Measurements from ENCODE around the gene ATP5MC3.
"Not testable (repeated sequence)": the region's sequence is repeated elsewhere in the genome, so short reads cannot be mapped to it uniquely, and the experiment has no call there.

The ATP5MC3 gene

DNA sequence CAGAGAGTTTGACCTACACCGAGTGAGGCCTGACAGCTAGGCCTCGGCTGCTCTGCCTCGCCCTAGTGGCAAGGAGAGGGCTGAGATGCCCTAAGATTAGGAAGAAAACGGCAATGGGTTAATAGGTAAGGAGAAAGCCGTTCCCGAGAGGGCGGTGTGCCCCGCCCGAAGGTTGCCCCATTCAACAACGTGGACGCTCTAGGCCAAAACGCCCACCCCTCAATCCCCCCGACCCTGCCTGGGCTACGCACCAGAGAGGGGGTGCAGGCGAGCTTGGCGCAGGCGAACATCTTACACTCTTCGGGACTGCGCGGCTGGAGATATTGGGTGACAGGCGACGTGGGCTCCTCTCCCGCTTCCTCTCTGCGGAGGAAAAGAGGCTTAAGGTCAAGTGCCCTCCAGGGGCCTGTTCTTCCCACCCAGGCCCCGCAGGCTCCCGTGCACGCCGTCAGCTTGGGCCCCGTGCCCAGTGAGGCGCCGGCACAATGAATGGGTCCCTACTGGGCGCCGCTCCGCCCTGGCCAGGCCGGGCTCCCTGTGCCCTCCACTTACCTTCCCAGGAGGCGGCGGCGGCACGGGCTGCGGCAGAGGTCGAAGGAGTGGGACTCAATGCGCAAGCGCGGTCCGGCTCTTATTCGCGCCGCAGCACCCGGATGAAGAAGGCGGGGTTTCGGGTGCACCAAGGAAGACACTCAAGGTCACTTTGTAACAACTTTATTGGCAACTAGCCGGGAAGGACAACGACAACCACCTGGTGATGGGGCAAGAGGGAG is at the start of gene ATP5MC3:
ATP5MC3 (minus strand) TSS at position 607 of the 773 bp plus-strand sequence; CDS start at position 290, 317 bp downstream.
- peak; percentile 86 to 95 for DNase-seq

DNA sequence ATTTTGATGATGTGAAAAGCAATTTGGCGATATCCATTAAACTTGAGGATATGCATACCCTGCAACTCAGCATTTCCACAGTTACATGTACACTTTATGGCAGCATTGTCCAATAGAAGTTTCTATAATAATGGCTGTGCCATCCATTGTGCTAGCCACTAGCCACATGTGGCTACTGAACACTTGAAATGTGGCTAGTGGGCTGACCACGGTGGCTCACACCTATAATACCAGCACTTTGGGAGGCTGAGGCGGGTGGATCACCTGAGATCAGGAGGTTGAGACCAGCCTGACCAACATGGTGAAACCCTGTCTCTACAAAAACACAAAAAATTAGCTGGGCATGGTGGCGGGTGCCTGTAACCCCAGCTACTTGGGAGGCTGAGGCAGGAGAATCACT is 47.1 kb upstream of the ATP5MC3 start:
- DNase-seq, result not testable (repeated sequence)

DNA sequence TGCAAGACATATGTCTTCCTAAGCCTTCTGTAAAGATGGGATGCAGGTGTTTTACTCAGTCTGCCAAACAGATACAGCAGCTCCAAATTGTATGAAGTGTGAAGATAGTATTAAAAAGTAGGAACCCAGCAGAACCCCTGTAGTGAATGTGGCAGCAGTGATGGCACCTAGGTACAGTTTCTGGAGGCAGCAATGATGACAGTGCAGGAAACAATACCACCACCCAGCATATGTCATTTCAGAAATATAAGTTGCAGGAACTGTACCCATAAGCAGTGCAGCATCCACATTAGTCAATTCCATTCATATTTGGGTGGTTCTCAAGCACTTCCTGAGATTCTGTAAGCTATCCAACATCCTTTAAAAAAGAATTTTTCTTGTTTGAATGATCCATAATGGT is 46.7 kb upstream of the ATP5MC3 start:
- DNase-seq, result no peak

DNA sequence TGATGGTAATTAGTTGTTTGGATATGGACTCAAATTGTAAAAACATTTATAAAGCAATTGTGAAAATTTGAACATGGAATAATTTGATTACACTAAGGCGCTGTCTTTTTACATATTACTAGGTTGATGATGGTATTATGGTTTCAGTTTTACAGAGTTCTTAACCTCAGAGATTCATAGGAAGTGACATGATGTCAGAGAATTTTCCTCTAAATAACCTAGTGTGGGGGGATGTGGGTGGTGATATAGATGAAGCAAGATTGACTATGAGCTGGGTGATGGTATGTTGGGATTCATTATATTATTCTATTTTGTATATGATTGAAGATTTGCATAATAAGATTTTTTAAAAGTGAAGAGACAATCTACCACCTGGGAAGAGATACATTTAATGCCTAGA is 45.9 kb upstream of the ATP5MC3 start:
- DNase-seq, result no peak

GRCh38 chr2:175220075-175220474 is 38.6 kb upstream of the ATP5MC3 start:
- DNase-seq, result no peak

- no peak for DNase-seq
These were observed 37.0 kb upstream of the ATP5MC3 start for GRCh38 chr2:175218551-175218950.

DNA sequence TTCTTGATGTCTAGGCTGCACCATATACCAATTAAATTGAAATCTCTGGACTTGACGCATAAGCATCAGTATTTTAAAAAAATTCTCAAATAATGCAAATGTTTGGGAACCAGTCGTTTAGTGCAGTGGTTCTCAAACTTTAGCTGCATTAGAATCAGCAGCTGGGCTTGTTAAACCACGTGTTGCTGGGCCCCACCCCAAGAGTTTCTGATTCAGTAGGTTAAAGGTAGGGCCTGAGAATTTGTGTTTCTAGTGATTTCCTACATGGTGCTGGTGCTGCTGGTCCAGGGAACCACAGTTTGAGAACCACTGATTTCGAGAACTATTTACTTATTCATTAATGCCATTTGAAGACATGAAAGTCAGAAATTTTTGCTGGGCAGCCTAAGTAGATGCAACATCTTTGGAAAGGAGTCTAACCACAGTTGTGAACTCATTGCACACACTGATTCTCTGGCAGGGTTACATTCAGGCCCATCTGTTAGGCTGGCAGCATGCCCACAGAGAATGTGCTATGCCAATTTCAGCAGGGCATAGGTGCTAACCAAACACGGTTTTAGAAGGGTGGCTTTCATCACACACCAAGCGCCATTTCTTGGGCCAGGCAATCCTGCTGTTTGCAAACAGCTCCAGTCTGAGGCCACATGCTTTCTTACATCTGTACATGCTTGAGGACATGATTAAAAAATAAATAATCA is 26.4 kb upstream of the ATP5MC3 start:
- DNase-seq, result peak; percentile 90 to 97

- no peak for DNase-seq
These were observed 25.4 kb upstream of the ATP5MC3 start for GRCh38 chr2:175206866-175207265.

DNA sequence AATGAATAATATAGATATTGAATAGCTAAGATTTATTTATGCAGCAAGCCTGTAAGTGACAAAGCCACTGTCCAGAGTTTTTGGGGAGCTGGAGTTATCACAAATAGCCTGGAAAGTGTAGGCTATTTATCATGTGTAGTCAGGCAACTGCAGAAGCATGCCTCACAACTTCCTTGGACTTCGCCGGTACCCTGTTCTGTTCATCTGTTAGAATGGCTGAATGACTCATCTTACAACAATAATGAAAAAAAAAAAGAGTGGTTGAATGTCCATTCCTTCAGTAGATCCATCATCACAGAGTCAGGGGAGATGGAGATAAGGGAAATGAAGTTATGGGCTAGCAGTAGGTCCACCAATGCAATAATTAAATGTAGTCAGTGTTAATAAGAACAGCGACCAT is 24.0 kb upstream of the ATP5MC3 start:
- DNase-seq, result no peak

GRCh38 chr2:175203621-175204496 is 22.3 kb upstream of the ATP5MC3 start:
- peak; percentile 7 to 51 for DNase-seq

DNA sequence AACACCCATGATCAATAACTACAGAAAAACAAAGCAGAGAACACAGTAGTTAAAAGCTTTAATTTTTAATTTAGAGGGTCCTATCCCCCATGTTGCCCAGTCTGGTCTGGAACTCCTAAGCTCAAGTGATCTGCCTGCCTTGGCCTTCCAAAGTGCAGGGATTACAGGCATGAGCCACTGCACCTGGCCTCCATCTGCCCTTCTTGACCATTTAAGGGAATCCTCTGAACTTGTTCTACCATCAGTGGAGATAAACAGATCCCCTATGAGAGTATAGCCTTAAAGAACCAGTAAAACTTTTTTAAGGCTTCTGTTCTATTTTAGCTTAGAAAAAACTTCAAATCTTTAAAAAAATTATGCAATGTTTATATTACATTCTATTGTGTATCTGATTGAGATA is 13.5 kb upstream of the ATP5MC3 start:
- no peak for DNase-seq

GRCh38 chr2:175188761-175189160 is 7.3 kb upstream of the ATP5MC3 start:
- no peak for DNase-seq

GRCh38 chr2:175187378-175187777 is 5.9 kb upstream of the ATP5MC3 start:
- DNase-seq, result peak in 1 of 2 experiments; percentile 7

DNA sequence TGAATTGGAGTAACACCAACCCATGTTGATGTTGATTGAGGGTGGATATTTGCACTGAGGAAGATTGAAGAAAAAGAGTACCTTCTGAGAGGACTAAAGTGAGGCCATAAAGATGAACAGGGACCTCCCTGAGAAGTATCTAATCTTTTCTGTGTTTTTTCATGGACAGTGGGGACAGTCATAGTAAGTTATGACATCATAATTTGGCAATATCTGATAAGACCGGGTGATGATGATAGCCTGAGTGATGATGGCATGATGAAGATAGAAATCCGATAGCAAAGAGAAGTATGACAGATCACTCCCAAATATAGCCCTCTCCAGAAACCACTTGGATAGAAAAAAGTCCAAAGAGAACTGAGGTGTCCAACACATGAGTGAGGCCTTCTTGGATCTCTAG is 2.2 kb upstream of the ATP5MC3 start:
- no peak for DNase-seq

GRCh38 chr2:175181877-175182308 is 383 bp upstream of the ATP5MC3 start:
- DNase-seq, result no peak

DNA sequence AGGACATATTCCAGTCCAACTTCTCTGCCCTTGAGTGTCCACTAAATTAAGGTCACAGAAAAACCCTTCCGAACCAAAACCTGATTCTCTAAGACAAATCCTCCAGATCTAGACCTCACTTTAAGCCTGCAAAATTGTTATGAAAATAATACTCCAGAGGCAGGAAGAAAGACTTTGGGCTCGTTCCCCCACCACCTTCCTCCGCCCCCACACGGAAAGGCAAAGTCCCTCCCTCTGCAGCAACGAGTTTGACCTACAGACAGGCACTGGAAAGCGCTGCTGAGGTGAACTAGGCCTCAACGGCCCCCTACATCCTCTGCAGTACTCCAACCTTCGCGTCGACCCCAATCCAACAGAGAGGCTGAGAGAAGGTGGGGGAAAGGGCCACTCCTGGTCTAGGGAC is 808 bp downstream of the ATP5MC3 start:
- DNase-seq, result no peak

DNA sequence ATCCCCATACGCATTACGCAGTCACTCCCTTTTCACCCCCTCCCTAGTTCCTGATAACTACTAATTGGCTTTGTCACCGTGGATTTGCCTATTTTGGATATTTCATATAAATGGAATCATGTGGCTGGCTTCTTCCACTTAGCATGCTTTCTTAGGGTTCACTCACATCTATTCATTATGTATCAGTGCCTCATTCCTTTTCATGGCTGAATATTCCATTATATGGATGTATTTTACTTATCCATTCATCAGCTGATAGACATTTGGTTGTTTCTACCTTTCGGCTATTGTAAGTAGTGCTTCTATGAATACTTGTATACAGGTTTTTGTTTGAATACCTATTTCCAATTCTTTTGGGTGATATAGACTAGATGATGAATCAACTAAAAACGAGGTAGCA is 4.9 kb downstream of the ATP5MC3 start:
- no peak for DNase-seq

- no peak for DNase-seq
These were observed 5.6 kb downstream of the ATP5MC3 start for GRCh38 chr2:175175896-175176295.

DNA sequence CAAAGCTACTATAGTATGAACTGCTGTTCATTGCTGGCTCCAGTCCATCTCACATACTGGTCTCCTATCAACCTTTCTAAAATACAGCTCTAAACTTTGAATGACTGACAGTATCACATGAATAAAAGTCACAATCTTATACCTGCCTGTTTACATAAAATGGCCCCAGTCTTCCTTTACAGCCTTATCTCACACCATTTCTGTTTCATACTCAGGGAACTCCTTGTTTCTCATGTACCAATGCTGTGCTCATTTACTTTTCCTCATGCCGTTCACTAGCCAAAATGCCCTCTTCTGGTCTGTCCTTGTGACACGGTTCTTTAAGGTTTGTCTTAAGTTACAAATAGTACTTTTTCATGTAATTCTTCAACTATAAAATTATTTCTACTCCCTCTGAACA is 6.2 kb downstream of the ATP5MC3 start:
- no peak for DNase-seq

DNA sequence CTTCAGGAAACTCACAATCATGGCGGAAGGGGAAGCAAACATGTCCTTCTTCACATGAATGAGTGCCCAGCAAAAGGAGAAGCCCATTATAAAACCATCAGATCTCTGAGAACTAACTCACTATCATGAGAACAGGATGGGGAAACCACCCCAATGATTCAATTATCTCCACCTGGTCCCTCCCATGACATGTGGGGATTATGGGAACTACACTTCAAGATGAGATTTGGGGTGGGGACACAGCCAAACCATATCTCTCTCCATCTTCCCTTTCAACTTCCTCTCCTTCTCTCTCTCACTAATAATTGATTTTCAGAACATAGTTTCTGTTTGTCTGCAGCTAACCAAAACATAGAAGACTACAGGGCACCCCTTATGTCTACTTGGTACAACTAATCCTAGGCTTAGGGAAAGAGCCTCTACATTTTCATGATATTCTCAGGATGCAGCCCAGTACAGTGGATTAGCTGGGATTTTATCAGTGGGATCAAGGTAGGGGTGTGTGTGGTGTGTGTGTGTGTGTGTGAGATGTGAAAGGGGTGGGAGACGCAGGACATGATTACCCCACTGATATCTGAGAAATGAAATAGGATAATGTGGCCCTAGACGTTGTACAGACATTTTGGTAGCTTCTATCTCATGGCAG is 10.7 kb downstream of the ATP5MC3 start:
- DNase-seq, result no peak

GRCh38 chr2:175169191-175169590 is 12.3 kb downstream of the ATP5MC3 start:
- DNase-seq, result no peak

DNA sequence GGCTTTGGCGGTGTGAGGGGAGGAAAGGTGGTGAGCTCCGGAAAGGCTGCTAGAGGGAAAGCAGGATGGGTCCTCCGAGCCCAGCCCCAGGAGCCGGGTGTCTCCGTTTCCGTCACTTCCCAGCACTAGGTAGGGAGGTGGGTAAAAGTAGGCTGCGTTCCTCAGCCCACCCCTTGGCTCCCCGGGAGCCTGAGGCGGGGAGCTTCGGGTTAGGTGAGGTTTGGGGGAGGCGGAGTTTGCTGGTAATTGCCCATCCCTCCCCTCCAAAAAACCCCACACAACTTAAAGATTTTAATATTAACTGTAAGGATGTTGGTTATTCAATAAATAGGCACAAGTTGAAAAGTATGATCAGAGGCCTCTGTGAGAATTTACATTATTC is 13.0 kb downstream of the ATP5MC3 start:
- DNase-seq, result no peak

All from NCI-H446 (cell line).